GM18873 (cell line): Measurements from ENCODE around the gene IL20RA.

ENCODE experiments used
- ATAC-seq: cut with Tn5 transposase; IDR thresholded peaks from one replicate; pipeline ENCODE4 v1.9.1; 2021; ENCODE audit warnings: mild to moderate bottlenecking, moderate library complexity, moderate number of reproducible peaks; ENCODE audit not compliant: unreplicated experiment, low FRiP score

IL20RA gene

DNA sequence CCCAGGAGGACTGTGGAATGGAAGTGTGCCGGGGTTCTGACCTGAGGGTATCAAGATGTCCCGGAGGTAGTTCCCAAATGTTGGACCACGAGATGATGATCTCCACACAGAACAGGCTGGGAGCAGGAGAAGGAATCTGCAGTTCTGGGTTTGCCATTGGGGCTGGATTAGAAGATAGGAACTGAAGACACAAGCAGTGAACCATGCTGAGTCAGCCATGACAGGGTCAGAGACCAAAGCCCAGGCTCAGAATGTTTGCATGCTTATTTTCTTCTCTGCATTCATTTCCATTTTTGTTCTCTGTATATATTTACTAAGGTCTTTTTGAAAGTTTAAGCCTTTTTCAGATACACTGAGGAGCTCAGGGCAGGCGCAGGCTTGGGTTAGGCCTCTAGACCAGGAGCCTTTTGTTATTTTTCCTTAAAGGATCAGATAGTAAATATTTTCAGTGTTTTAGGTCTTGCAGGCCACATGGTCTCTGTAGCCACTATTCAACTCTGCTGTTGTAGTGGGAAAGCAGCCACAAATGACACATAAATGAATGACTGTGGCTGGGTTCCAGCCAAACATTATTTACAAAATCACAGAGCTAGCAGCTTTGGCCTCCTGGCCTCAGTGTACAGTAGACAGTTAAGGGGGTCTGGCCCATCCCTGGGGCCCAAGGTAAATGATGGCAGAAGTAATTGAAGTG lies 94.2 kb downstream of the IL20RA start:
- ATAC-seq, result no peak
